Effector memory CD8-positive, alpha-beta T cell (primary cell): ENCODE data around the gene PKHD1.

Source experiments
- ATAC-seq: fragments of 150-1000 bp; cut with Tn5 transposase; replicated peaks from 2 replicates; pipeline ENCODE4 v1.10.0; 2021; ENCODE audit warnings: mild to moderate bottlenecking, moderate library complexity
- DNase-seq, 3 experiments: peaks; one replicate each; pipeline ENCODE4 v3.0.0; 2021
- H3K27ac Mint-ChIP-seq, 2 donors: one replicate each; pipeline ENCODE4 v1.8.0; 2022; ENCODE audit warnings: mild to moderate bottlenecking in 2 of 2, mixed read lengths in 2 of 2, moderate library complexity in 2 of 2
- H3K27me3 Mint-ChIP-seq, 2 donors: one replicate each; pipeline ENCODE4 v1.8.0; 2022; ENCODE audit warnings: mixed read lengths in 2 of 2
- H3K36me3 Mint-ChIP-seq: one replicate; pipeline ENCODE4 v1.8.0; 2022; ENCODE audit warnings: mild to moderate bottlenecking, moderate library complexity, mixed read lengths; ENCODE audit not compliant: insufficient read depth
- H3K4me1 Mint-ChIP-seq, 2 donors: one replicate each; pipeline ENCODE4 v1.8.0; 2022; ENCODE audit warnings: low read depth in 2 of 2, mixed read lengths in 2 of 2
- H3K4me3 Mint-ChIP-seq, 2 donors: one replicate each; pipeline ENCODE4 v1.8.0; 2022; ENCODE audit warnings: mild to moderate bottlenecking in 2 of 2, mixed read lengths in 2 of 2, moderate library complexity in 2 of 2
- H3K9me3 Mint-ChIP-seq, 2 donors: one replicate each; pipeline ENCODE4 v1.8.0; 2022; ENCODE audit warnings: mixed read lengths in 2 of 2

The PKHD1 gene

DNA sequence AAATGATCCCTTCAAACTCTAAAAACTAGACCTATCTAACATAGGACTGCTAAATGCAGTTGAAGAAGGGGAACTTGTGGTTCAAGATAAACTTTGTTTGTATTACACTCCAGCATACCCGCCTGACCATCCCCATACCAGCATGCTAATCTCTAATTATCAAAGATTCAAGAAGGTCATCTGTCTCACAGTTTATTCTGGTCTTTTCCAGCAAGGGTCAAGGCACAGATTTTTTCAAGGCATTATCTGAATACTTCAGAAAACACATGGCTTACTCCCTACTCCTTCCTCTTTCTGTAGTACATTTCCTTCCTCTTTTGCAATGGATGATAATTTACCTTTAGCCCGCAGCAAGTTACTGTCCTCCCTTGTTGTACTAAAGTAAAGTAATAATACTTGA is 174.1 kb downstream of the PKHD1 start:
- peaks cover 0 to 4% of the 10 kb centered on the region in 2 donors for H3K9me3 Mint-ChIP-seq
- H3K4me3 Mint-ChIP-seq, result no peak overlapping the region
- DNase-seq (no peak), ATAC-seq (no peak)
- no peak overlapping the region for H3K27ac Mint-ChIP-seq
- H3K4me1 Mint-ChIP-seq, result no peaks in the 10 kb centered on the region
- peaks cover 6% of the 10 kb centered on the region in 2 donors for H3K27me3 Mint-ChIP-seq
- no peaks in the 10 kb centered on the region for H3K36me3 Mint-ChIP-seq

DNA sequence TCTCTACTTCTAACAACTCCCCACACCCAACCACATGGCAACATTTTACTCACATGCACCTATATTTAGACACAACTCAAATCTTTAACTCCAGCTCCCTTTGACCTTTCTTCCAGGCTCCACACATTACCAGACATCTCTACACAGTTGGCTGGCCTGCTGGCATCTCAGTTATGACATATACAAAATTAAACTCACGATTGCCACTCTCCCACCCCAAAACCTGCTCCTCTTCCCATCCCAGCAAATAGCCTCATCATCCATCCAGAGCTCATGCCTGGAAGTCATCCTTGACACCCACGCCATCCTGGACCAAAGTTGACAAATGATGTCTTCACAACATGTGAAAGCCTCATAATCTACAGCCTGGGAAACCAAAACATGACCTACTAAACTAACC is 176.6 kb downstream of the PKHD1 start:
- peaks cover 0 to 3% of the 10 kb centered on the region in 2 donors for H3K9me3 Mint-ChIP-seq
- ATAC-seq (no peak), DNase-seq (no peak)
- H3K27ac Mint-ChIP-seq, result no peak overlapping the region
- no peak overlapping the region for H3K4me3 Mint-ChIP-seq
- H3K4me1 Mint-ChIP-seq, result no peaks in the 10 kb centered on the region
- no peaks in the 10 kb centered on the region for H3K36me3 Mint-ChIP-seq
- peaks cover 6% of the 10 kb centered on the region in 2 donors for H3K27me3 Mint-ChIP-seq

- H3K4me3 Mint-ChIP-seq, result no peak overlapping the region
- ATAC-seq (no peak), DNase-seq (no peak)
- no peak overlapping the region for H3K27ac Mint-ChIP-seq
- H3K4me1 Mint-ChIP-seq, result no peaks in the 10 kb centered on the region
- H3K36me3 Mint-ChIP-seq, result no peaks in the 10 kb centered on the region
- H3K27me3 Mint-ChIP-seq, result peaks cover 6% of the 10 kb centered on the region in 2 donors
- H3K9me3 Mint-ChIP-seq, result peaks cover 0 to 3% of the 10 kb centered on the region in 2 donors
These were observed 179.2 kb downstream of the PKHD1 start for GRCh38 chr6:51908243-51908642.

DNA sequence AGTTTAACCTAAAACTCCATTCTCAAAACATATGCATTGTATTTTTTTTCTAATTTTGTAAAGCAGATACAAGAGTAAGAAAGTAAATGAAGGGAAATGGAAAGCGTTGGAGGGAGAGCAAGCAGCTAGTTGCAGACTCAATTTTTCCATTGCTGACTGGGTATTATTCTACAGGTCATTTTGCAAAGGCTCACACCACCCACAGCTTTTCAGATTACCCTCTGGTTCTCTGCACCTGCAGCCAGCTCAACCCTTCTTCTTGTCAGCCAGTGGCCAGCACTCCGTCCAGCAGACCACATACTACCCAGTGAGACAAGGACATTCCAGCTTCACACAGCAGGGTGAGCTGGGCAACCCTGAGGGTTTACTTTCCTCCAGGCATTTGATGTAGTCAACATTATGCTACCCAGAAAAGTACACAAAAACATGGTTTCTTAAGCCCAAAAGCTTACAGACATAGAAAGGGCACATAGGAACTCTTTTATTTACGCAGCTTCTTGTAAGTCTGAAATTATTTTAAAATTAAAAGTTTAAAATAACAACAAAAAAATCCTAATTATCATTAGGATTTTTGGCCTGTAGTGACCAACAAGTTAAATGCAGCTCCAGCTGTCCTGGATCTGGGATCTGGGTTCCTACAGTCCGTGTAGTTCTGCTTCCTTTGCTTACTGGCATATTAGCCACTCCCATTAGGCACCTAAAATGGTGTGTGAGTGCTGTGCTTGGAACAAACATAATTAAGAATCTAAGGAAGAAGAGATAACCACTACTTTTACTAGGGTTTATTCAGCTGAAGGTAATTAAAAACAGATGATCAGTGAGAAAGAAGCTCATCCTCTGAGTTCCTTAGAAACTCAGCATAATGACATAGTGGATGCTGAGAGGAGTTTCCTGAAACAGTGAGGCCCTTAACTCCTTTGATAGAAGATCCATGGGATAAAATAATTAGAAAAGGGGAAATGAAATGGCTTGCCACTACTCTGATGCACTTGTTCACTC is 185.3 kb downstream of the PKHD1 start:
- Mint-ChIP-seq H3K4me1 (no peaks in the 10 kb centered on the region), H3K36me3 (no peaks in the 10 kb centered on the region), H3K9me3 (peaks cover 0 to 2% of the 10 kb centered on the region in 2 donors), H3K4me3 (no peak overlapping the region), H3K27me3 (no peaks in the 10 kb centered on the region), H3K27ac (no peak overlapping the region)
- ATAC-seq (no peak), DNase-seq (no peak)

GRCh38 chr6:51893366-51893765 is 194.0 kb downstream of the PKHD1 start:
- peaks cover 0 to 6% of the 10 kb centered on the region in 2 donors for H3K9me3 Mint-ChIP-seq
- no peaks in the 10 kb centered on the region for H3K36me3 Mint-ChIP-seq
- no peak overlapping the region for H3K27ac Mint-ChIP-seq
- ATAC-seq (no peak), DNase-seq (no peak)
- no peaks in the 10 kb centered on the region for H3K4me1 Mint-ChIP-seq
- no peak overlapping the region for H3K4me3 Mint-ChIP-seq
- no peaks in the 10 kb centered on the region for H3K27me3 Mint-ChIP-seq

- no peaks in the 10 kb centered on the region for H3K4me1 Mint-ChIP-seq
- H3K27me3 Mint-ChIP-seq, result no peaks in the 10 kb centered on the region
- H3K4me3 Mint-ChIP-seq, result no peak overlapping the region
- H3K9me3 Mint-ChIP-seq, result peaks cover 0 to 6% of the 10 kb centered on the region in 2 donors
- DNase-seq, result no peak
- no peak for ATAC-seq
- H3K36me3 Mint-ChIP-seq, result no peaks in the 10 kb centered on the region
- no peak overlapping the region for H3K27ac Mint-ChIP-seq
These were observed 194.7 kb downstream of the PKHD1 start for GRCh38 chr6:51892750-51893149.

GRCh38 chr6:51892339-51892738 is 195.1 kb downstream of the PKHD1 start:
- H3K36me3 Mint-ChIP-seq, result no peaks in the 10 kb centered on the region
- H3K9me3 Mint-ChIP-seq, result peaks cover 0 to 6% of the 10 kb centered on the region in 2 donors
- H3K4me1 Mint-ChIP-seq, result no peaks in the 10 kb centered on the region
- no peak overlapping the region for H3K4me3 Mint-ChIP-seq
- ATAC-seq, result no peak
- H3K27ac Mint-ChIP-seq, result no peak overlapping the region
- no peaks in the 10 kb centered on the region for H3K27me3 Mint-ChIP-seq
- DNase-seq, result no peak

- H3K9me3 Mint-ChIP-seq, result peaks cover 0 to 6% of the 10 kb centered on the region in 2 donors
- ATAC-seq, result no peak
- H3K27ac Mint-ChIP-seq, result no peak overlapping the region
- H3K4me1 Mint-ChIP-seq, result no peaks in the 10 kb centered on the region
- no peaks in the 10 kb centered on the region for H3K36me3 Mint-ChIP-seq
- no peak for DNase-seq
- H3K4me3 Mint-ChIP-seq, result no peak overlapping the region
- H3K27me3 Mint-ChIP-seq, result no peaks in the 10 kb centered on the region
These were observed 195.6 kb downstream of the PKHD1 start for GRCh38 chr6:51891784-51892183.

- Mint-ChIP-seq H3K27me3 (no peaks in the 10 kb centered on the region), H3K9me3 (peaks cover 0 to 4% of the 10 kb centered on the region in 2 donors), H3K4me1 (no peaks in the 10 kb centered on the region), H3K4me3 (no peak overlapping the region), H3K27ac (no peak overlapping the region), H3K36me3 (no peaks in the 10 kb centered on the region)
- ATAC-seq, result no peak
- DNase-seq, result no peak
These were observed 199.6 kb downstream of the PKHD1 start for GRCh38 chr6:51887859-51888258.

DNA sequence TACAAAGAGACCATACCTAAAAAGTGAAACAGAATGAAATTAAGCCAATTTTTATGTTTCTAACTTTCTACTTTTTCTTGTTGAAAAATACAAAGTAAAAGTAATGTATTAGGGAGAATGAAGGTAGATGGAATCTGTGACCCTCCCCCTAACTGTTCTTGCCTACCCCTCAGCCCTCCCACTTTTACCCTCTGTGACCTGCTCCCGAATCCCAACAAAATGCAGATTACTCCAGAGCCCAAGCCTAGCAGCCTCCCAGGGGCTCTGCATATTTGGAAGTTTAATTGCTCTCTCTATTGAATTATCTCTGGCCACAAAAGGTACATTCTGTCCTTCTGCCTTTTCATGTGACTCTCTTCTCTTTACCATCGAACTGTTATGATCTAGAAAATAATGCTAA is 201.5 kb downstream of the PKHD1 start:
- no peak overlapping the region for H3K4me3 Mint-ChIP-seq

DNA sequence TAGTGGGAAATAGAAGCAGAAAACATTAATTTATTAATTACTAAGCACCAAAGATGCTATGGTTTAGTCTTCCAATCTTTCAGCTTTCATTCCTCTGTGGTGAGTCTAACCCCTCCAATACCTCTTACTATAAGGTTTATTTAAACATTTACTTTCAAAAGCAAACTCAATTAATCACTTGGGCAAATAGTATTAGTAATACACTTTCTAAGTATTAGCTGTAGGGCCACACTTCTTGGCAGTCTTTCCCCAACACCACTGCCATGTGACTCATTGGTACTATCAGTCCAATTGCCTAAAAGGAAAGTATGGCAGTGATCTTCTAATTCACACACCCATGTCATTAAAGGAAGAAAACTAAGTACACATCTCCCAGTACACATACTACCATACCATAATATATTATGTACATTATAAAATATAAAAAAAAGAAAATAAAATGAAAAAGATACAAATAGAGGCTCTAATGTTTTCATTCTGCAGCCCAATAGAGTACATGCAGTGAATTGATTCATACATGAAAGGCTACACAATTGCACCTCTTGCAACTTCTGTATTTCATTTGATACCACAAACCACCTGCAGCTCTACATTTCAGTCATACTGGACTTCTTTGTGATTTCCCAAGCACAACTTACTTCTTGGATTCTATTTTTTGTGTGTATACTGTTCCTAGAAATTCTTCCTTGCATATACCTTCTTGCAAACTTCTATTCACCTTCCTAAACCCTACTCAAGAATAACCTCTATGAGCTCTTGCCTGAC is 218.6 kb downstream of the PKHD1 start:
- no peak overlapping the region for H3K27ac Mint-ChIP-seq
- ATAC-seq, result no peak
- DNase-seq, result no peak
- H3K27me3 Mint-ChIP-seq, result peaks cover 2 to 5% of the 10 kb centered on the region in 2 donors
- peaks cover 0 to 5% of the 10 kb centered on the region in 2 donors for H3K9me3 Mint-ChIP-seq
- no peaks in the 10 kb centered on the region for H3K4me1 Mint-ChIP-seq
- no peaks in the 10 kb centered on the region for H3K36me3 Mint-ChIP-seq
- H3K4me3 Mint-ChIP-seq, result no peak overlapping the region

More for the DNA sequence above, 201.5 kb downstream of the PKHD1 start:
- Mint-ChIP-seq H3K4me1 (no peaks in the 10 kb centered on the region), H3K9me3 (no peaks in the 10 kb centered on the region), H3K36me3 (no peaks in the 10 kb centered on the region), H3K27me3 (no peaks in the 10 kb centered on the region), H3K27ac (no peak overlapping the region)
- ATAC-seq (no peak), DNase-seq (no peak)

DNA sequence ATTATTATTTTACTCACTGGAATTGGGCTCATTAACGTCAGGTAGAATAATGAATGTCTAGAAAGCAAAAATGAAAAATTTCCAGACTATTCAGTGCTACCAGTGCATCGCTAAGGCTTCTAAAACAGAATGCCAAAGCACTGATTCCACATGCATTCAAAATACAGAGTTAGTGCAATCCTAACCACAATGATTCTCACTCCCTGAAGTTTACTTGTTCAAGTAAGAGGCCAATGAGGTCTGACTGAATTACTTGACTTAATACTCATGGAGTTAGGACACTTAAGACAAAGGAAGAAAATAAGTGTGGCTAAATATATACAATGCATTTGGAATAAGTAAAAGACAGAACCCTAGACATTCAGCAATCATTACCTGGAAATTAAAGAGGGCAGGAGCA is 220.5 kb downstream of the PKHD1 start:
- DNase-seq (no peak), ATAC-seq (no peak)
- no peak overlapping the region for H3K27ac Mint-ChIP-seq
- H3K4me3 Mint-ChIP-seq, result no peak overlapping the region
- H3K27me3 Mint-ChIP-seq, result peaks cover 0 to 9% of the 10 kb centered on the region in 2 donors
- H3K4me1 Mint-ChIP-seq, result no peaks in the 10 kb centered on the region
- no peaks in the 10 kb centered on the region for H3K36me3 Mint-ChIP-seq
- peaks cover 0 to 5% of the 10 kb centered on the region in 2 donors for H3K9me3 Mint-ChIP-seq

DNA sequence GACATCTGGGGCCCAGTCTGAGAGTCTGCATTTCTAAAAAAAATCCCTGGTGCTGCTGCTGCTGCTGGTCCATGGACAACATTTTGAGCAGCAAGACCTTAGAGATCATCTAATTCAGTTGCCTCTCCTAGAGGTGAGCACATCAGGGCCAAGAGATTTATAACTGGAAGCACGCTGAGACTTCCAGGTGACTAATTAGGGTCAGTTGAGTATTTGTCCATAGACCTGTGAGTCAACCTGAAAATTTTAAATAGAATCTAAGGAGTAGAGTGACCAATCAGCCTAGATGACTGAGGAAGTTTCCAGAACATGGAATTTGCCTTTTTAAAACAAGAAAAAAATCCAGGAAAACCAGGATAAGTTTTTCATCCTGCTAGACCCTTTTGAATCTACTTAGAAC is 221.4 kb downstream of the PKHD1 start:
- no peaks in the 10 kb centered on the region for H3K36me3 Mint-ChIP-seq
- peaks cover 0 to 5% of the 10 kb centered on the region in 2 donors for H3K9me3 Mint-ChIP-seq
- no peak for DNase-seq
- no peak overlapping the region for H3K27ac Mint-ChIP-seq
- peaks cover 0 to 9% of the 10 kb centered on the region in 2 donors for H3K27me3 Mint-ChIP-seq
- H3K4me3 Mint-ChIP-seq, result no peak overlapping the region
- ATAC-seq, result no peak
- no peaks in the 10 kb centered on the region for H3K4me1 Mint-ChIP-seq
